DND-41 (cell line): ENCODE results near the gene PANX2.

ENCODE experiments used
- ATAC-seq: fragments of 200-7000 bp; cut with Tn5 transposase; 3 replicates; pipeline ENCODE4 v1.9.1; 2021; ENCODE audit warnings: low read depth; ENCODE audit not compliant: insufficient read depth
- DNase-seq: peaks from one replicate; pipeline ENCODE4 v3.0.0-alpha.2; 2020
- H2AFZ ChIP-seq: 2 replicates; pipeline ENCODE4 v1.6.0; 2012; ENCODE audit warnings: low read depth, low read length
- H3K27ac ChIP-seq: 2 replicates; pipeline ENCODE4 v1.5.1; 2012; ENCODE audit warnings: low read length, inconsistent platforms
- H3K27me3 ChIP-seq: fragments of 200-600 bp; sonication (generic); 2 replicates; pipeline ENCODE4 v1.6.0; 2012; ENCODE audit warnings: low read length, mild to moderate bottlenecking, inconsistent platforms; ENCODE audit not compliant: insufficient read depth, poor library complexity
- H3K36me3 ChIP-seq: 2 replicates; pipeline ENCODE4 v1.5.1; 2012; ENCODE audit warnings: low read length, inconsistent platforms; ENCODE audit not compliant: insufficient read depth
- H3K4me1 ChIP-seq: 2 replicates; pipeline ENCODE4 v1.5.1; 2012; ENCODE audit warnings: mild to moderate bottlenecking, low read length; ENCODE audit not compliant: insufficient read depth
- H3K4me2 ChIP-seq: 2 replicates; pipeline ENCODE4 v1.6.0; 2012; ENCODE audit warnings: mild to moderate bottlenecking, moderate library complexity, low read length, inconsistent platforms; ENCODE audit not compliant: insufficient read depth
- H3K4me3 ChIP-seq, 2 experiments: fragments of 200-600 bp in 1 of 2; shearing (Covaris generic) in 1 of 2; 2 replicates each; pipeline ENCODE4 v1.5.1; 2012 to 2016; ENCODE audit warnings: inconsistent platforms in 2 of 2, low read length in 2 of 2, mild to moderate bottlenecking in 2 of 2, low read depth in 1 of 2, moderate library complexity in 1 of 2
- H3K79me2 ChIP-seq: 2 replicates; pipeline ENCODE4 v1.6.0; 2012; ENCODE audit warnings: low read length, inconsistent platforms; ENCODE audit not compliant: insufficient read depth
- H3K9ac ChIP-seq: 2 replicates; pipeline ENCODE4 v1.6.0; 2012; ENCODE audit warnings: low read depth, mild to moderate bottlenecking, inconsistent platforms, low read length, moderate library complexity
- H3K9me3 ChIP-seq: 2 replicates; pipeline ENCODE4 v1.5.1; 2012; ENCODE audit warnings: low read length, moderate library complexity, mild to moderate bottlenecking, inconsistent platforms; ENCODE audit not compliant: insufficient read depth, severe bottlenecking
- H4K20me1 ChIP-seq: 2 replicates; pipeline ENCODE4 v1.6.0; 2012; ENCODE audit warnings: low read length; ENCODE audit not compliant: insufficient read depth
- CTCF ChIP-seq: IDR thresholded peaks from 2 replicates; pipeline ENCODE4 v1.5.1; 2012; ENCODE audit warnings: borderline replicate concordance, low read length, moderate library complexity, mild to moderate bottlenecking; ENCODE audit not compliant: poor library complexity, severe bottlenecking; ENCODE audit errors: extremely low read depth
- EZH2 ChIP-seq: IDR thresholded peaks from 3 replicates; pipeline ENCODE4 v1.6.1; 2012; ENCODE audit warnings: borderline replicate concordance, low read depth, mild to moderate bottlenecking, moderate library complexity, low read length, inconsistent platforms; ENCODE audit not compliant: severe bottlenecking

The PANX2 gene

GRCh38 chr22:50141891-50142363 is 28.6 kb upstream of the PANX2 start:
- Histone ChIP-seq H3K79me2 (no peaks in the 10 kb centered on the region), H3K27ac (no peak overlapping the region), H3K4me2 (no peak overlapping the region), H3K4me3 (no peak overlapping the region), H3K27me3 (no peaks in the 10 kb centered on the region), H3K36me3 (no peaks in the 10 kb centered on the region), H3K9me3 (no peaks in the 10 kb centered on the region), H2AFZ (no peak overlapping the region), H4K20me1 (no peaks in the 10 kb centered on the region), H3K9ac (no peak overlapping the region), H3K4me1 (no peaks in the 10 kb centered on the region)
- no peak for ATAC-seq
- peak; percentile 28 for TF ChIP-seq CTCF
- TF ChIP-seq EZH2 = no peak
- no peak for DNase-seq

- DNase-seq (no peak), ATAC-seq (no peak)
- Histone ChIP-seq H3K27me3 (no peaks in the 10 kb centered on the region), H3K4me3 (no peak overlapping the region), H3K79me2 (no peaks in the 10 kb centered on the region), H3K4me1 (no peaks in the 10 kb centered on the region), H3K4me2 (no peak overlapping the region), H3K9ac (no peak overlapping the region), H2AFZ (no peak overlapping the region), H3K27ac (no peak overlapping the region), H3K9me3 (no peaks in the 10 kb centered on the region), H3K36me3 (no peaks in the 10 kb centered on the region), H4K20me1 (no peaks in the 10 kb centered on the region)
- TF ChIP-seq CTCF (no peak), EZH2 (no peak)
These were observed 27.4 kb upstream of the PANX2 start for GRCh38 chr22:50143096-50143495.

GRCh38 chr22:50144005-50144614 is 26.4 kb upstream of the PANX2 start:
- Histone ChIP-seq H3K4me1 (no peaks in the 10 kb centered on the region), H3K4me2 (no peak overlapping the region), H3K36me3 (no peaks in the 10 kb centered on the region), H3K9me3 (no peaks in the 10 kb centered on the region), H4K20me1 (no peaks in the 10 kb centered on the region), H3K9ac (no peak overlapping the region), H3K4me3 (no peak overlapping the region), H3K27ac (no peak overlapping the region), H2AFZ (no peak overlapping the region), H3K79me2 (no peaks in the 10 kb centered on the region), H3K27me3 (no peaks in the 10 kb centered on the region)
- DNase-seq (no peak), ATAC-seq (no peak)
- no peak for TF ChIP-seq CTCF
- no peak for TF ChIP-seq EZH2

GRCh38 chr22:50145721-50146438 is 24.7 kb upstream of the PANX2 start:
- Histone ChIP-seq H3K9me3 (no peaks in the 10 kb centered on the region), H3K4me2 (no peak overlapping the region), H3K4me3 (no peak overlapping the region), H3K27me3 (no peaks in the 10 kb centered on the region), H3K9ac (no peak overlapping the region), H3K79me2 (no peaks in the 10 kb centered on the region), H4K20me1 (peaks cover 4% of the 10 kb centered on the region; the same call in 1 of the 2 replicates), H3K36me3 (no peaks in the 10 kb centered on the region), H3K4me1 (no peaks in the 10 kb centered on the region), H2AFZ (no peak overlapping the region), H3K27ac (no peak overlapping the region)
- DNase-seq (no peak), ATAC-seq (no peak)
- TF ChIP-seq EZH2 (no peak), CTCF (no peak)
